ENCODE results near the gene OSBPL10. TPM values are rescaled to one million over a fixed set of nuclear protein-coding genes. Genes with fewer than 3 reads are reported as not detected.

OSBPL10 gene
- total and polyA plus RNA-seq, 2 experiments from 2014 or later: 2.4 to 8.1 TPM

- Histone ChIP-seq H4K20me1 (ENCODE audit: insufficient read depth) (no peaks in the 10 kb centered on the region), H3K4me2 (ENCODE audit: unreplicated experiment) (peak overlapping the region; percentile 71), H3K9me2 (ENCODE audit: insufficient read depth) (no peaks in the 10 kb centered on the region), H3K27ac (peak overlapping the region; percentile 75), H2AFZ (no peak overlapping the region), H3K27me3 (replicated peaks; ENCODE audit: insufficient read depth) (no peaks in the 10 kb centered on the region), H3K36me3 (ENCODE audit: low read depth) (peaks cover under 1% of the 10 kb centered on the region; the same call in 1 of the 2 replicates), H3K4me1 (ENCODE audit: insufficient read depth) (peaks cover 28% of the 10 kb centered on the region), H3K4me3 (no peak overlapping the region), H3K9ac (peak overlapping the region; percentile 50; the same call in 1 of the 2 replicates), H3K79me2 (ENCODE audit: insufficient read depth) (no peaks in the 10 kb centered on the region), H3F3A (ENCODE audit: insufficient read depth) (peaks cover 37% of the 10 kb centered on the region), H3K9me3 (ENCODE audit: low read depth) (no peaks in the 10 kb centered on the region)
- 24 to 29% methylated on average over 1 of the region's 1 CpG for WGBS, 2 experiments (ENCODE audit: low coverage in 1 of 2, low lambda C conversion rate in 2 of 2, missing lambda C conversion rate in 2 of 2)
- DNase-seq: peak; percentile 18
- in situ Hi-C loops (cut with MboI): no loop called here
- TF ChIP-seq EZH2 (IDR thresholded peaks at IDR 0.05; ENCODE audit: insufficient read depth, poor library complexity, severe bottlenecking) (no peak), EZH2phosphoT487 (IDR thresholded peaks at IDR 0.05; ENCODE audit: insufficient read depth, low read depth) (no peak)
Measured at GRCh38 chr3:31635545-31635944, 345.5 kb downstream of the OSBPL10 start.

- DNase-seq: peak; percentile 95
- Histone ChIP-seq H3F3A (ENCODE audit: insufficient read depth) (peaks cover 37% of the 10 kb centered on the region), H3K9me2 (ENCODE audit: insufficient read depth) (no peaks in the 10 kb centered on the region), H2AFZ (0 out of 2 replicates have a peak overlapping the region, but pooled peaks have one; percentile 3), H3K79me2 (ENCODE audit: insufficient read depth) (no peaks in the 10 kb centered on the region), H4K20me1 (ENCODE audit: insufficient read depth) (no peaks in the 10 kb centered on the region), H3K4me3 (0 out of 2 replicates have a peak overlapping the region, but pooled peaks have one; percentile 6), H3K4me1 (ENCODE audit: insufficient read depth) (peaks cover 28% of the 10 kb centered on the region), H3K9me3 (ENCODE audit: low read depth) (no peaks in the 10 kb centered on the region), H3K27ac (peak overlapping the region; percentile 75), H3K4me2 (ENCODE audit: unreplicated experiment) (peak overlapping the region; percentile 71), H3K36me3 (ENCODE audit: low read depth) (peaks cover 3% of the 10 kb centered on the region; the same call in 1 of the 2 replicates), H3K9ac (peak overlapping the region; percentile 50), H3K27me3 (replicated peaks; ENCODE audit: insufficient read depth) (no peaks in the 10 kb centered on the region)
- no peak for TF ChIP-seq EZH2phosphoT487 (IDR thresholded peaks at IDR 0.05; ENCODE audit: insufficient read depth, low read depth)
- TF ChIP-seq EZH2 (IDR thresholded peaks at IDR 0.05; ENCODE audit: insufficient read depth, poor library complexity, severe bottlenecking): no peak
- 0 to 2% methylated on average over 2 of the region's 2 CpGs for WGBS, 2 experiments (ENCODE audit: low coverage in 1 of 2, low lambda C conversion rate in 2 of 2, missing lambda C conversion rate in 2 of 2)
- in situ Hi-C loops (cut with MboI): no loop called here
Measured at GRCh38 chr3:31634476-31634875, 346.6 kb downstream of the OSBPL10 start.

DNA sequence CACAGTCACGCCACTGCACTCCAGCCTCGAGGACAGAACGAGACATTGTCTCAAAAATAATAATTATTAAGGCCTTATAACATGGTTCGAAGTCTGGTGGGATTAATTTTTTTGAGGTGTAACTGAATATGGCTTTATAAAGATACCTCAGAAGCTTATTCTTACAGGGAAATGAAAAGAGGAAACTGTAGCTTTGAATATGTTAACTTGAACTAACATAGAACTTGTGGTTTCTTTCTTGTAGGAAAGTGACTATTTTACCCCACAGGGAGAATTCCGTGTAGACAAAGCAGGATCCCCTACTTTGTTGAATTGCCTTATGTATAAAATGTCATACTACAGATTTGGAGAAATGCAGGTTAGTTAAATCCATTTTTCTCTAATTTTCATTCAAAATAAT is 352.0 kb downstream of the OSBPL10 start:
- no peaks in the 10 kb centered on the region for H3K79me2 ChIP-seq (ENCODE audit: insufficient read depth)
- no peak overlapping the region for H3K4me2 ChIP-seq (ENCODE audit: unreplicated experiment)
- TF ChIP-seq EZH2 (IDR thresholded peaks at IDR 0.05; ENCODE audit: insufficient read depth, poor library complexity, severe bottlenecking) (no peak), EZH2phosphoT487 (IDR thresholded peaks at IDR 0.05; ENCODE audit: insufficient read depth, low read depth) (no peak)
- H3K9me2 ChIP-seq (ENCODE audit: insufficient read depth): no peaks in the 10 kb centered on the region
- H3K36me3 ChIP-seq (ENCODE audit: low read depth): peaks cover 27% of the 10 kb centered on the region
- no peaks in the 10 kb centered on the region for H4K20me1 ChIP-seq (ENCODE audit: insufficient read depth)
- no peaks in the 10 kb centered on the region for H3K9me3 ChIP-seq (ENCODE audit: low read depth)
- in situ Hi-C loops (cut with MboI): no loop called here
- peaks cover 4% of the 10 kb centered on the region for H3K4me1 ChIP-seq (ENCODE audit: insufficient read depth)
- peaks cover 20% of the 10 kb centered on the region for H3F3A ChIP-seq (ENCODE audit: insufficient read depth)
- 98 to 99% methylated on average over 5 of the region's 5 CpGs for WGBS, 2 experiments (ENCODE audit: low coverage in 1 of 2, low lambda C conversion rate in 2 of 2, missing lambda C conversion rate in 2 of 2)
- no peaks in the 10 kb centered on the region for H3K27me3 ChIP-seq (replicated peaks; ENCODE audit: insufficient read depth)
- H2AFZ ChIP-seq: no peak overlapping the region
- H3K9ac ChIP-seq: no peak overlapping the region
- no peak for DNase-seq
- no peak overlapping the region for H3K4me3 ChIP-seq
- H3K27ac ChIP-seq: no peak overlapping the region

- H3K4me1 ChIP-seq (ENCODE audit: insufficient read depth): peaks cover 9% of the 10 kb centered on the region; the same call in 1 of the 2 replicates
- H3K9me2 ChIP-seq (ENCODE audit: insufficient read depth): no peaks in the 10 kb centered on the region
- H3K9me3 ChIP-seq (ENCODE audit: low read depth): no peaks in the 10 kb centered on the region
- H3K4me2 ChIP-seq (ENCODE audit: unreplicated experiment): no peak overlapping the region
- TF ChIP-seq EZH2 (IDR thresholded peaks at IDR 0.05; ENCODE audit: insufficient read depth, poor library complexity, severe bottlenecking) (no peak), EZH2phosphoT487 (IDR thresholded peaks at IDR 0.05; ENCODE audit: insufficient read depth, low read depth) (no peak)
- H3K79me2 ChIP-seq (ENCODE audit: insufficient read depth): no peaks in the 10 kb centered on the region
- in situ Hi-C loops (cut with MboI): no loop called here
- H3F3A ChIP-seq (ENCODE audit: insufficient read depth): peaks cover 4% of the 10 kb centered on the region; the same call in 1 of the 2 replicates
- WGBS, 2 experiments (ENCODE audit: low coverage in 1 of 2, low lambda C conversion rate in 2 of 2, missing lambda C conversion rate in 2 of 2): 84 to 86% methylated on average over 2 of the region's 2 CpGs
- peaks cover 47% of the 10 kb centered on the region for H3K36me3 ChIP-seq (ENCODE audit: low read depth)
- H3K9ac ChIP-seq: no peak overlapping the region
- H3K27me3 ChIP-seq (replicated peaks; ENCODE audit: insufficient read depth): no peaks in the 10 kb centered on the region
- no peak for DNase-seq
- H3K27ac ChIP-seq: no peak overlapping the region
- H4K20me1 ChIP-seq (ENCODE audit: insufficient read depth): no peaks in the 10 kb centered on the region
- H3K4me3 ChIP-seq: no peak overlapping the region
- H2AFZ ChIP-seq: no peak overlapping the region
Measured at GRCh38 chr3:31625358-31625757, 355.7 kb downstream of the OSBPL10 start.

Data from GM23248 (cell line).